ENCODE measurements around the gene BLVRB. TPM values are rescaled to one million over a fixed set of nuclear protein-coding genes. Genes with fewer than 3 reads are reported as not detected.
A peak's percentile ranks its signal among the peaks of the same experiment; 100 is the strongest.

Gene BLVRB
- total RNA-seq, 1 experiment from 2014 or later: 113 TPM

DNA sequence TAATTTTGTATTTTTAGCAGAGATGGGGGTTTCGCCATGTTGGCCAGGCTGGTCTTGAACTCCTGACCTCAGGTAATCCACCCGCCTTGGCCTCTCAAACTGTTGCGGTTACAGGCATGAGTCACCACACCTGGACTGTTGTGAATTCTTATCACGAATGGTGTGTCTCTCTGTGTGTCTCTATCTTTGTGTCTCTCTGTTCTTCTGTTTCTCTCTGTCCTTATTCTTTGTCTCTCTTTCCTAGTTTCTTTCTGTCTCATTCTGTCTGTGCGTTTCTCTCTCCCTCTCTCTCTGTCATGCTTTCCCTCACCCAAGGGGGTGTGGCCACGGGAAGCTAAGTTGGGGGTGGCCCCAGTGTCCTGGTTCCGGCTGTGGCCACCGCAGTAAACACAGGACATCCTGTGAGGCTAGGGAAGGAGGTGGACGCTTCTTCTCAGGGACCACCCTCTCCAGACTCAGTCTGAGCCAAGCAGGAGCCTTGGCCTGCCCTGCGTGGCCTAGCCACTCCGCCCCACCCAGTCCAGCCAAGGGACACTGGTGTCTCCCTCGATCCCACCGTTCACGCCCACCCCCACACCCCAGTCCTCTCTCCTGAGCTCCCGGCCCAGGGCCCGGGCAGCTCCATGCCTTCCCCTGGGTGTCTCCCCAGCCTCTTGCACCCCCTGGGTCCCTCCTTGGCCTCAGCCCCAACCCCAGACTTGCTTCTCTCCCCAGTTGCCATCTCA, 48.5 kb downstream of the BLVRB start:
- H4K20me1 ChIP-seq (ENCODE audit: insufficient read depth): no peaks in the 10 kb centered on the region
- RAD21 ChIA-PET (ENCODE audit: low non-redundant PET in 1 of 2, low total read pairs in 2 of 2, uncharacterized antibody in 2 of 2, unreplicated experiment in 2 of 2): no interaction called here
- POLR2A ChIA-PET: interaction anchor here (1.0 to 4.7 kb wide), 2 partner anchors 9 to 14 kb away, joined by 3 to 23 read pairs; partner anchors contain the start of gene SERTAD1
- CTCF ChIA-PET: interaction anchor here (0.7 kb wide), 1 partner anchor 104 kb away, joined by 3 read pairs; no protein-coding TSS in a partner anchor
- intact Hi-C loops (cut with micrococcal nuclease): loop anchor here (1.0 kb wide), 1 partner anchor 13 kb away; no protein-coding TSS in a partner anchor
- H3K4me1 ChIP-seq (ENCODE audit: control insufficient read depth in 1 of 2, insufficient read depth in 2 of 2, low read length in 2 of 2): peaks cover 40 to 79% of the 10 kb centered on the region in 2 experiments
- BruUV-seq (replicated peaks): no TSS peak
- peak overlapping the region; percentile 37 for H3K9ac ChIP-seq (ENCODE audit: low read length)
- no peaks in the 10 kb centered on the region for H3K9me3 ChIP-seq (ENCODE audit: control insufficient read depth in 1 of 2, insufficient read depth in 1 of 2, low read depth in 1 of 2, low read length in 2 of 2)
- H3K27me3 ChIP-seq (ENCODE audit: insufficient read depth, low read length): no peaks in the 10 kb centered on the region
- H3K9me2 ChIP-seq (ENCODE audit: insufficient read depth): no peaks in the 10 kb centered on the region
- DNase-seq (ENCODE audit: low read depth, low spot score): no peak
- peak overlapping the region; percentile 17 to 49; a peak in 3 of 4 replicates for H3K4me3 ChIP-seq (replicated peaks in 1 of 2; ENCODE audit: low read depth in 1 of 2, low read length in 2 of 2)
- H3K4me2 ChIP-seq (ENCODE audit: low read length): peak overlapping the region; percentile 84
- peaks cover 3% of the 10 kb centered on the region; the same call in 1 of the 2 replicates for H3K79me2 ChIP-seq (ENCODE audit: insufficient read depth, low read length)
- peak overlapping the region; percentile 68 for H3K27ac ChIP-seq (ENCODE audit: low read depth, low read length)
- TF ChIP-seq POLR2AphosphoS5 (IDR thresholded peaks at IDR 0.05; ENCODE audit: low read depth, low read length) (peak; percentile 42), SIN3A (IDR thresholded peaks at IDR 0.05; ENCODE audit: low read depth) (no peak), EZH2phosphoT487 (IDR thresholded peaks at IDR 0.05; ENCODE audit: borderline replicate concordance) (no peak), RAD21 (IDR thresholded peaks at IDR 0.05; ENCODE audit: low read depth) (no peak), EZH2 (IDR thresholded peaks at IDR 0.05) (no peak), SP1 (IDR thresholded peaks at IDR 0.05; ENCODE audit: low read depth) (peak; percentile 64), FOSL1 (IDR thresholded peaks at IDR 0.05; ENCODE audit: low read depth) (peak; percentile 78; the same call in 1 of the 2 replicates), ELF1 (IDR thresholded peaks at IDR 0.05; ENCODE audit: borderline replicate concordance, low read depth) (no peak)
- peaks cover 0 to under 1% of the 10 kb centered on the region in 2 experiments; a peak in 1 of 4 replicates for H3K36me3 ChIP-seq (ENCODE audit: control insufficient read depth in 1 of 2, insufficient read depth in 2 of 2, low read length in 2 of 2)
- peak; percentile 47 for ATAC-seq
- peak overlapping the region; percentile 50 for H2AFZ ChIP-seq (ENCODE audit: low read depth, low read length, poor library complexity, severe bottlenecking)

DNA sequence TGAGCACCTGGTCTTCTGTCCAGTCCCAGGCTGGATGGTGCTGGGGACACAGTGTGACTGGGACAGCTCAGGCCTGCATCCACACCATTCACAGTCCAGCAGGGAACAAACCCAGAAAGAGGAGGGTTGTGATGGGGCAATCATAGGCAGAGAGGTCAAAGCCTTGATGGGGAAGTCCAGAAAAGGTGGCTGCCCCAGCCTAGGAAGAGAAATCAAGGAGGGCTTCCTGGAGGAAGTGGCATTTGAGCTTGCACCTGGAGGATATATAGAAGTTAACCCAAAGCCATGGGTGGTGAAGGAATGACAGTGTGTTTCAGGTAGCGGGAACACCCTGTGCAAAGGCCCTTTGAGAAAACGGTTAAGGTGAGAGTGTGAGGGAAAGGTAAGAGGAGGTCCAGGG, 49.8 kb downstream of the BLVRB start:
- Histone ChIP-seq H4K20me1 (ENCODE audit: insufficient read depth) (no peaks in the 10 kb centered on the region), H3K4me2 (ENCODE audit: low read length) (peak overlapping the region; percentile 84), H3K9me3 (ENCODE audit: control insufficient read depth in 1 of 2, insufficient read depth in 1 of 2, low read depth in 1 of 2, low read length in 2 of 2) (no peaks in the 10 kb centered on the region), H3K36me3 (ENCODE audit: control insufficient read depth in 1 of 2, insufficient read depth in 2 of 2, low read length in 2 of 2) (no peaks in the 10 kb centered on the region), H3K9me2 (ENCODE audit: insufficient read depth) (no peaks in the 10 kb centered on the region), H3K79me2 (ENCODE audit: insufficient read depth, low read length) (no peaks in the 10 kb centered on the region), H3K27ac (ENCODE audit: low read depth, low read length) (peak overlapping the region; percentile 68), H2AFZ (ENCODE audit: low read depth, low read length, poor library complexity, severe bottlenecking) (no peak overlapping the region), H3K27me3 (ENCODE audit: insufficient read depth, low read length) (no peaks in the 10 kb centered on the region), H3K4me1 (ENCODE audit: control insufficient read depth in 1 of 2, insufficient read depth in 2 of 2, low read length in 2 of 2) (peaks cover 45 to 79% of the 10 kb centered on the region in 2 experiments), H3K9ac (ENCODE audit: low read length) (peak overlapping the region; percentile 37; the same call in 1 of the 2 replicates), H3K4me3 (replicated peaks in 1 of 2; ENCODE audit: low read depth in 1 of 2, low read length in 2 of 2) (no peak overlapping the region)
- ChIA-PET POLR2A (interaction anchor here (4.7 kb wide), 1 partner anchor 11 kb away, joined by 23 read pairs; the partner anchor contains the start of gene SERTAD1), CTCF (no interaction called here), RAD21 (ENCODE audit: low non-redundant PET in 1 of 2, low total read pairs in 2 of 2, uncharacterized antibody in 2 of 2, unreplicated experiment in 2 of 2) (interaction anchor here in 1 of 2 experiments (0.6 kb wide), 1 partner anchor 14 kb away, joined by 3 read pairs; no protein-coding TSS in a partner anchor)
- no peak for ATAC-seq
- intact Hi-C loops (cut with micrococcal nuclease): no loop called here
- no peak for DNase-seq (ENCODE audit: low read depth, low spot score)
- no TSS peak for BruUV-seq (replicated peaks)
- TF ChIP-seq SRF (IDR thresholded peaks at IDR 0.05; ENCODE audit: low read depth) (no peak), JUND (IDR thresholded peaks at IDR 0.05) (no peak), ZNF274 (IDR thresholded peaks at IDR 0.05; ENCODE audit: low read depth, low read length) (no peak), POLR2AphosphoS5 (IDR thresholded peaks at IDR 0.05; ENCODE audit: low read depth, low read length) (no peak), EZH2 (IDR thresholded peaks at IDR 0.05) (no peak)
- TF ChIP-seq, protein P1, sequence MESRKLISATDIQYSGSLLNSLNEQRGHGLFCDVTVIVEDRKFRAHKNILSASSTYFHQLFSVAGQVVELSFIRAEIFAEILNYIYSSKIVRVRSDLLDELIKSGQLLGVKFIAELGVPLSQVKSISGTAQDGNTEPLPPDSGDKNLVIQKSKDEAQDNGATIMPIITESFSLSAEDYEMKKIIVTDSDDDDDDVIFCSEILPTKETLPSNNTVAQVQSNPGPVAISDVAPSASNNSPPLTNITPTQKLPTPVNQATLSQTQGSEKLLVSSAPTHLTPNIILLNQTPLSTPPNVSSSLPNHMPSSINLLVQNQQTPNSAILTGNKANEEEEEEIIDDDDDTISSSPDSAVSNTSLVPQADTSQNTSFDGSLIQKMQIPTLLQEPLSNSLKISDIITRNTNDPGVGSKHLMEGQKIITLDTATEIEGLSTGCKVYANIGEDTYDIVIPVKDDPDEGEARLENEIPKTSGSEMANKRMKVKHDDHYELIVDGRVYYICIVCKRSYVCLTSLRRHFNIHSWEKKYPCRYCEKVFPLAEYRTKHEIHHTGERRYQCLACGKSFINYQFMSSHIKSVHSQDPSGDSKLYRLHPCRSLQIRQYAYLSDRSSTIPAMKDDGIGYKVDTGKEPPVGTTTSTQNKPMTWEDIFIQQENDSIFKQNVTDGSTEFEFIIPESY (IDR thresholded peaks at IDR 0.05; ENCODE audit: extremely low read depth, insufficient replicate concordance, low read length): no peak
- TF ChIP-seq, protein P2, sequence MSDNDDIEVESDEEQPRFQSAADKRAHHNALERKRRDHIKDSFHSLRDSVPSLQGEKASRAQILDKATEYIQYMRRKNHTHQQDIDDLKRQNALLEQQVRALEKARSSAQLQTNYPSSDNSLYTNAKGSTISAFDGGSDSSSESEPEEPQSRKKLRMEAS (IDR thresholded peaks at IDR 0.05): no peak
- TF ChIP-seq, protein P3, sequence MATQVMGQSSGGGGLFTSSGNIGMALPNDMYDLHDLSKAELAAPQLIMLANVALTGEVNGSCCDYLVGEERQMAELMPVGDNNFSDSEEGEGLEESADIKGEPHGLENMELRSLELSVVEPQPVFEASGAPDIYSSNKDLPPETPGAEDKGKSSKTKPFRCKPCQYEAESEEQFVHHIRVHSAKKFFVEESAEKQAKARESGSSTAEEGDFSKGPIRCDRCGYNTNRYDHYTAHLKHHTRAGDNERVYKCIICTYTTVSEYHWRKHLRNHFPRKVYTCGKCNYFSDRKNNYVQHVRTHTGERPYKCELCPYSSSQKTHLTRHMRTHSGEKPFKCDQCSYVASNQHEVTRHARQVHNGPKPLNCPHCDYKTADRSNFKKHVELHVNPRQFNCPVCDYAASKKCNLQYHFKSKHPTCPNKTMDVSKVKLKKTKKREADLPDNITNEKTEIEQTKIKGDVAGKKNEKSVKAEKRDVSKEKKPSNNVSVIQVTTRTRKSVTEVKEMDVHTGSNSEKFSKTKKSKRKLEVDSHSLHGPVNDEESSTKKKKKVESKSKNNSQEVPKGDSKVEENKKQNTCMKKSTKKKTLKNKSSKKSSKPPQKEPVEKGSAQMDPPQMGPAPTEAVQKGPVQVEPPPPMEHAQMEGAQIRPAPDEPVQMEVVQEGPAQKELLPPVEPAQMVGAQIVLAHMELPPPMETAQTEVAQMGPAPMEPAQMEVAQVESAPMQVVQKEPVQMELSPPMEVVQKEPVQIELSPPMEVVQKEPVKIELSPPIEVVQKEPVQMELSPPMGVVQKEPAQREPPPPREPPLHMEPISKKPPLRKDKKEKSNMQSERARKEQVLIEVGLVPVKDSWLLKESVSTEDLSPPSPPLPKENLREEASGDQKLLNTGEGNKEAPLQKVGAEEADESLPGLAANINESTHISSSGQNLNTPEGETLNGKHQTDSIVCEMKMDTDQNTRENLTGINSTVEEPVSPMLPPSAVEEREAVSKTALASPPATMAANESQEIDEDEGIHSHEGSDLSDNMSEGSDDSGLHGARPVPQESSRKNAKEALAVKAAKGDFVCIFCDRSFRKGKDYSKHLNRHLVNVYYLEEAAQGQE (IDR thresholded peaks at IDR 0.05; ENCODE audit: low read depth): no peak
